ENCODE measurements around the gene SLC9B1. TPM values are rescaled to one million over a fixed set of nuclear protein-coding genes. Genes with fewer than 3 reads are reported as not detected.

Gene SLC9B1, protein sequence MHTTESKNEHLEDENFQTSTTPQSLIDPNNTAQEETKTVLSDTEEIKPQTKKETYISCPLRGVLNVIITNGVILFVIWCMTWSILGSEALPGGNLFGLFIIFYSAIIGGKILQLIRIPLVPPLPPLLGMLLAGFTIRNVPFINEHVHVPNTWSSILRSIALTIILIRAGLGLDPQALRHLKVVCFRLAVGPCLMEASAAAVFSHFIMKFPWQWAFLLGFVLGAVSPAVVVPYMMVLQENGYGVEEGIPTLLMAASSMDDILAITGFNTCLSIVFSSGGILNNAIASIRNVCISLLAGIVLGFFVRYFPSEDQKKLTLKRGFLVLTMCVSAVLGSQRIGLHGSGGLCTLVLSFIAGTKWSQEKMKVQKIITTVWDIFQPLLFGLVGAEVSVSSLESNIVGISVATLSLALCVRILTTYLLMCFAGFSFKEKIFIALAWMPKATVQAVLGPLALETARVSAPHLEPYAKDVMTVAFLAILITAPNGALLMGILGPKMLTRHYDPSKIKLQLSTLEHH
- total RNA-seq, result 0.33 and 0.43 TPM in 2 replicates

GRCh38 chr4:103019308-103020124, at the start of gene SLC9B1:
SLC9B1 (minus strand) TSS chr4:103019705; CDS start chr4:102991711, 27,994 bp downstream.

GRCh38 chr4:102868781-102869568, 150.5 kb downstream of the SLC9B1 start, which contains the start of gene CISD2:
CISD2 (plus strand) TSS chr4:102868992; CDS start chr4:102869085, 93 bp downstream.

Other genes with a start within 250 kb of the SLC9B1 start
- gene UBE2D3, start 192.2 kb downstream of the SLC9B1 start, total RNA-seq, result 293 and 347 TPM in 2 replicates
- 36.4 and 41.5 TPM in 2 replicates for gene CISD2, start 150.7 kb downstream of the SLC9B1 start, total RNA-seq
- 16.9 and 23.5 TPM in 2 replicates for gene SLC9B2, start 57.1 kb upstream of the SLC9B1 start, total RNA-seq
- 18.1 and 31.4 TPM in 2 replicates for gene BDH2, start 80.1 kb upstream of the SLC9B1 start, total RNA-seq
- gene CENPE, start 178.6 kb upstream of the SLC9B1 start, total RNA-seq, result 2.4 and 3.3 TPM in 2 replicates

All from dermis lymphatic vessel endothelial cell (primary cell).